AG08395 (cell line): Measurements from ENCODE around the gene SMPD4.
"Not testable (repeated sequence)": the region's sequence is repeated elsewhere in the genome, so short reads cannot be mapped to it uniquely, and the experiment has no call there.

ENCODE experiments used
- DNase-seq: peaks from one replicate; pipeline ENCODE4 v3.0.0; 2012; ENCODE audit warnings: mixed read lengths, low spot score

SMPD4 gene

DNA sequence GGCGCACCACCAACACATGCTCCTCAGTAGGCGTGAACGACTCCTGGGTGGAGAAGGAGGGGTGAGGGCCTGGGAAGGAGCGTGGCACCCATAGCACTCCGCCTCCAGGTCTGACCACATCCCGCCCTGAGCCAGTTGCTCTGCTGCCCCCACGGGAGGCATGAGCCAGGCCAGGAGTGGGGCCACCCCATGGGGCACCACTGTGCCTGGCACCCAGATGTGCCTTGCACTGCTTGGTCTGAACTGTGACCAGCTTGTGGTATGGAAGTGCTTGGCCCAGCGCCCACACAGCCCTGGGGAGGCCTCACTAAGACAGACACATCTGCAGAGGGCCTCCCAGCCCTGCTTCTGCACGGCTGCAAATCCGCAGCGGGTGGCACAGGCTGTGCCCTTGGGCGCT is 24.0 kb downstream of the SMPD4 start:
- not testable (repeated sequence) for DNase-seq

GRCh38 chr2:130156624-130157004 is 24.8 kb downstream of the SMPD4 start:
- no peak for DNase-seq

DNA sequence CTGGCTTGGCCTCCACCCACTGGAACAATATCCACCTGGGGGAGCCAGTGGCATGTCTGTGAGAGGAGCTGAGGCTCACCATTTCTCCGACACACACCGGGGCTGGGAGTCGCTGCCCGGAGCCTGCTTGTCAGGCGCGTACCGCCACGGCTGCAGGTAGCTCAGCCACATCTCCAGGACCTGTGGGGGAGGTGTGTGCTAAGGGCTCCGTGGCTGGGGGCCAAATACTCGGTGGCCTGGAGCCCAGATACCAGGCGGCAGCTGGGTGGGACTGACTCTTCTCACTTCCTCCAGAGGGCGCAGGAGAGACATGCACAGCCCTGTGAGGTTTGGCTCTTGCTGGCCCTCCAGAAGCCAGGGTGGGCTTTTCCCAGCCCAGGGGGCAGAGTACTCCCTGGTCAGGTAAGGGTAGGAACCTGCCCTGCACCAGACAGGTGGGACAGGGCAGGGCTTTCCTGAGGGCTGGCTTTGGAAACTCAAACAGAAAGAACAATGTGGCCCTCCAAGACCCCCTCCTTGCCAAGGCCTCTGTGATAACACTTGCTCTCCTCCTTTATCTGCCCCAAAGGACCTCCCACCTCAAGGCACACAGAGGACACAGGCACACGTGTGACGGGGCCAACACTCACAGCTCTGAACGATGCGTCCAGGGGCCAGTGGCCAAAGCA is 25.3 kb downstream of the SMPD4 start:
- peak; percentile 13 for DNase-seq

DNA sequence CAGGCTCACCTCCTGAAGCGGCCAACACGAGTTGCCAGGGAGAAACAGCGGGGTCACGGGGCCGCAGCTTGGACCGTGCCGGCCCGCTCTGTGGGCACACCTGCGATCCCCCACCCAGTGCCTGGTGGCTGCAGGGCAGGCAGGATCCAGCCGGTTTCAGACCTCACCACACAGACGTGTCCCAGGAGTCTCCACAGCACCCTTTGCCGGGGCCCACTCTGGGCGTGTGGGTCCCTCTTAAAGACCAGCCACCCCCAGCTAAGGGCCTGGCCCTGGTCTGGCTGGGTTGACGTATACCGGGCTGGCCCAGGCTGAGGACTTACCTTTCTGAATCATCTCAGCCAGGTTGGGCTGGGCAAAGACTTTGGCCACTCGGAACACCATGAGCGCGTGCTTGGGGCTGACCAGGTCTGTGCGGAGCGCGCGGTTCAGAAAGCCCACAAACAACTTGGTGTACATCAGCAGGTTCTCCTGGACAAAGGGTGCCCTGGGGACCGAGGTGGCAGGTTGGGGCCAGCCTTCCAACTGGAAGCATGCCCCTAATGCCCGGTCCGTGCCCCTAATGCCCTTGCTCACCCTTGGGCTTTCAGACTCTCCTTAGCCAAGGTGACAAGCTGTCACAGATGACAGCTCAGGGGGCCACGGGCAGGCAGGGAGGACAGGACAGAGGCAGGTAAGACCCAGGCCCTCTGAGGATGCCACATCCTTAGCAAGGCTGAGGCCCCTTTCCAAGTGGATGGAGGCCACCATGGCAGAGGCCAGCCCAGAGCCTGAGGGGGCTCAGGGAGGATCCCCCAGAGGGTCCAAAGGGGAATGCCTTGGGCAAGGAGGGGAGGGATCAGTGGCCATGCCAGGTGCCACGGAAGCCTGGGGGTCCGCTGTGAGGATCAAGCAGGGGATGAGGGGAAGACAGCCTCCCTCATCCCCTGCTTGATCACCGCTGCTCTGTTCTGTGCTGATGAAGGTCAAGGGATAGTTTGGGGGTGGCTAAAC is 26.3 kb downstream of the SMPD4 start:
- DNase-seq = no peak

DNA sequence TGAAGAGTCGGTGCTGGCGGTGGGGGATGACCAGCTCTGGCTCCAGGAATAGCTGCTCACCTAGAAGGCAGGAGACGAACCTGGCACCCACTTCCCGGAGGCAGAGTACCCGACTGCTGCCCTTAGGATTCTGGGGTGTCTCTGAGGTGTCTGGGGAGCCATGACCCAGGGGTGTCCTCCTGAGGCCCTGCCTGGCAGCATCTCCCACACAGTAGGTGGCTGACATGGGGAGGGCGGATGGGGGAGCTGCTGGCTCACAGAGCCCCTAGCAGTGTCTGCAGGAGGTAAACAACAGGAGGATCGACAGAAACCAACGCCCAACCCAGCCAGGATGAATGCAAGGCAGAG is 27.0 kb downstream of the SMPD4 start:
- DNase-seq = not testable (repeated sequence)

- DNase-seq = not testable (repeated sequence)
These were observed 27.5 kb downstream of the SMPD4 start for GRCh38 chr2:130153721-130154422.

GRCh38 chr2:130152816-130153595 is 28.4 kb downstream of the SMPD4 start:
- DNase-seq = no peak

- not testable (repeated sequence) for DNase-seq
These were observed 29.1 kb downstream of the SMPD4 start for GRCh38 chr2:130152136-130152815.

DNA sequence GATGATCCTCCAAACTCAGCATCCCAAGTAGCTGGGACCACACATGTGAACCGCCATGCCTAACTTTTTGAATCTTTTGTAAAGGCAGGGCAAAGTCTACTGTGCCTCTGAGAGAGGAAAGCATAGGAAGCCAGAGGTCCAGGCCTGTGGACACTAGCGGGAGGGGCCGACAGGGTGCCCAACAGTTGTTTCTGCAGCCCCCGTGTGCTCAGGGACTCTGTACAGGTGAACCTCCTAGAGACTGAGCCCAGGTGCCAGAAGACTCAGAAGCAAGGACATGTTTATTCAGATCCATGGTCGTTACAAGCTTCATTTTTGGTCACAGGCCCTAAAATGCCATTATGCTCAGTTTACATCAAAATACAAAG is 30.3 kb downstream of the SMPD4 start:
- DNase-seq = not testable (repeated sequence)

DNA sequence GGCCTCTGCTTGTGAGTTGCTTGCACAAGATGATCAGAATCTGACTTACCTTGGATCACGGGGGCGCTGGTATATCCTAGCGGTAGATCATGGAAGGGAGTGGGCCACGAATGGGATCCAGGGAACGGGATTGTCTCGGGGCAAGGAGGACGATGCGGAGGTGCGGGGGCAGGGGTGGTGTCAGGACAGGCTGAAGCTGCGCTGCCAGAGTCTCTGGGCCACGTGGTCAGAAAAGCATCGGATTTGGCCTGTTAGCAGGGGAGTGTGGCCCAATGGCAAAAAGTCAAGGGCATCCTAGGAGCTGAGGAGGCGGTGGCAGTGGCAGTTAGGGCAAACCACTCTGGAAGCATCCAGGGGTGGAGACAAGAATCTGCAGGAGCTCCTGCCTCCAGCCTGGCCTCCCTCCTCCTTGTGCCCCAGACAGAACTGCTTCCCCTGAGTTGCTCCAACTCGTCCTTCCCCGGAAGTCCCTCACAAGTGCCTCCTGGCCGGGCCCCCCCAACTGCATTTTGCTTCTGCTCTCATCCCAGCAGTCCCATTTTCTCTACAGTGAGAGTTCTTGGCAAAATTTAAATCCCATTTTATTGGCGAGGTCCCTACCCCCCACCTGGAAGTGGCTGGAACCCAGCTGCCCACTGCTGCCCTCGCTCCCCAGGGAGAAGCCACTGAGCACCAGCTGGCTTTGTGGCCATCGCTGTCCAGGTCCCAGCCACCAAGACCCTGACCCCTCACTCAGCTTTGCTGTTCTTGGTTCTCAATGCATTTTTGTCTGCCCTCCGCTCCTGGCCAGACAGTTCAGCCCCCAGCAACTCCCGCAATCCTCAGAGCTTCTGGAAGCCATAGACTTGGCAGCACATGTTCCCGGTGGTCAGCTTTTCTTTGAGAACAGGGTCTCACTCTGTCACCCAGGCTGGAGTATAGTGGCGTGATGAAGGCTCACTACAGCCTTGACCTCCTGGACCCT is 30.9 kb downstream of the SMPD4 start:
- DNase-seq = no peak

- DNase-seq = not testable (repeated sequence)
These were observed 32.9 kb downstream of the SMPD4 start for GRCh38 chr2:130148515-130148914.

- not testable (repeated sequence) for DNase-seq
These were observed 36.4 kb downstream of the SMPD4 start, which contains the start of gene CCDC74B for GRCh38 chr2:130145006-130145414. Gene CCDC74B, minus strand, starts transcription at chr2:130145112. Its CDS starts 116 bp downstream, at chr2:130144996.

DNA sequence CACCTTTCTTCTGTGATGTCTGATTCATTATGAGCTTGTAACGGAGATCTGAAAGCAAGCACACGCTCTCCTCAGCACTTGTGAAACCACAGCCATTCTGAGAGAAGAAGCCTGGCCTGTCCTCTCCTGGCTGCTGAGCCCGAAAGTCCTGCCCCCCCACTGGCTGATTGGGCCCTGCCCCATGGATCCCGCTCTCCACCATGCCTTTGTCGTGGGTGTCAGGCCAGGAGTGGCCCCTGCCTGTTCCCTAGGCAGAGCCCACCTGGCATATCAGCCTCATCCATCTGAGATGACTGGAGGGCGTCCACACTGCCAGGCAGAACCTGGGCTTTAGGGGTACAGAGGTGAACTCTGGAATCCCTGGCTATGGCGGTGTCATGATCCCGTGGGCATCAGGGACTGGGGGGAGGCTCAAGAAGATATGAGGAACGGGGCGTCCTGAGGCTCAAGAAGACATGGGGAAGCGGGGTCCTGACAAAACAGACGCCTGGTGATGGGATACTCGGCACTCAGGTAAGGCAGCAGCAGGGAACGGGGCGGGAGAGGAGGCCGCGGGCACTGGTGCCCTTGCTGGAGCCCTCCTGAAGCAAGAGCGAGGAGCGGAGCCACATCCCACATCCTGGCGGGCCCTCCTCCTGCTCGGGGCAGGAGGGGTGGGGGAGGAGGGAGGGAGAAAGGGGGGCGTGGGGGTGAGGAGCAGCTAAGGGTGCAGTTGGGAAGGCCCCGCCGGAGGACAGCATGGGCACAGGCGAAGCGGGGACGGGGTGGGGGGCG is 37.9 kb downstream of the SMPD4 start:
- DNase-seq = not testable (repeated sequence)

DNA sequence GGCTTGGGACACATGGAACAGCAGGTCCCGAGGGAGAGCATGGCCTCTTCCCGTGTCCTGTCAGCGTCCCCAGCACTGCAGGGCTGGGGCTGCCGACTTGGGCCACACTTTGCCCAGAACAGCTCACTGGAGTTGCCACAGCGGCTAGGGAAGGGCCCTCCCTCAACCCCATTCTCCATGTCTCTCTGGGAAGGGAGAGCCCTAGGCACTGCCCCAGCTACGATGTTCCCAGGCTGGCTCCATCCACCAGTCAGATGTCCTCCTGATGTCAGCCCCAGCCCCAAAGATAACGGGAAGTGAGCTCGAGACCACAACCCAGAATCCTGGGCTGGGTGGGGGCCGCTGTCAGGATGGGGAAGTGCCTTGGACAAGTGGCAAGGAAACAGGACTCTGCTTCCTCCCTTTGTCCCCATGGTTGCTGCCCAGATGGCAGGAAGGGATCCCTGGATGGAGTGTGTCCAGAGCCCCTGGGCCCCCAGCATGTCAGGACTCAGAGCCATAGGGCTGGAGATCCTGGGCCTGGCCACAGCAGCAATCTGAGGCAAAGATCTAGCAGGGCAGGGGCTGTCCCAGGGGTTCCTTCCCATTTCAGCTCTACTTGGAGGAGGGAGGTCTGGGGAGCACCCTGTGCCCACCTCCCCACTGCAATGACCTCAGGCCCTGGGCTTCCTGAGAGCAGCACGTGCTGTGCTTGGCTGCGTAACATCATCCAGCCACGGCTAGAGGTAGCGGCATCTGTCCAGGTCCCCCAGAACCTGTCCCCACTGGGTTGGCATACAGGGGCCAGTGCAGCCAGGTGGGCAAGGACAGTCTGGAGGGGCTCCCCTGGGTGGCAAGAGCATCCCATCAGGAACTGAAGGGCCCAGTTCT is 38.8 kb downstream of the SMPD4 start:
- not testable (repeated sequence) for DNase-seq

- DNase-seq = not testable (repeated sequence)
These were observed 39.6 kb downstream of the SMPD4 start for GRCh38 chr2:130141645-130142370.

DNA sequence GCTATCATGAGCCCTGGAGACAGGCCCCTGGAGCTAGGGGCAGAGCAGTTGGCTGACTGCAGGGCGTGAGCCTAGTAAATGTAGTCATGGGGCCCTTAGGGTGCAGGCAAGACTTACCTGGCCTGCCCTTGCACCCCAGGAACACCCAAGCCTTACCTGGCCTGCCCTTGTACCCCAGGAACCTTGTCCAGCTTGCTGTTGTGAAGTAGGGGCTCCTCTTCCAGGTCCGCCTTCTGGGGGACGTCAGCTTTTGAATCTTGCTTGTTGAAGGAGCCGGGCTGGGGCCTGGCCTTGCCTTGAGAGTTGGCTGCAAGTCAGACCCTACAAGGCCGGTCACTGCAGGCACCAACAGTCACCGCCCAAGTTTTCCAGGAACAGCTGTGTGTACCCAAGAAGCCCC is 40.4 kb downstream of the SMPD4 start:
- not testable (repeated sequence) for DNase-seq

DNA sequence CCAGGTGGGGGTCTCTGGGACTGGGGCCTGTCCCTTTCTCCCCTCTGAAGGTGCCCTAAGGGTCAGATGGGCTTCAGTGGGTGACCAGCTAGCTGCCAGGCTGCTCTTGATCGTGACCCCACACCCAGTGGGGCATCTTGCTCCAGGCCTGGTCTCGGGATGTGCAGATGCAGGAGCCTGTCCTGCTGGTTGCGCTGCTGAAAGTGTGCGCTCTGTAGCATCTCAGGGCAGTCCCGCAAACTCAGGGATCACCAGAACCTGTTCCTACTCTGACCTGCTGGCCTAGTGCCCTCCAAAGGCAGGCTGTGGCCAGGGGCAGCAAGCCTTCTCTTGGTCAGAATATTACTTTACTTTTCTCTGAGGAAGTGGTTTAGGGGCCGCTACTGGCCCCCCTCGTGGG is 40.9 kb downstream of the SMPD4 start:
- DNase-seq = not testable (repeated sequence)
